ENCODE results near the gene DISC1. TPM values are rescaled to one million over a fixed set of nuclear protein-coding genes. Genes with fewer than 3 reads are reported as not detected.

Gene DISC1
- total RNA-seq, 2 experiments from 2014 or later: 1.9 to 3.8 TPM

- H3K27ac Mint-ChIP-seq: no peak overlapping the region
- ChIA-PET POLR2A (no interaction called here), CTCF (no interaction called here)
- peaks cover 1% of the 10 kb centered on the region for H3K4me1 Mint-ChIP-seq
- no peaks in the 10 kb centered on the region for H3K27me3 Mint-ChIP-seq
- ATAC-seq (no peak), DNase-seq (no peak)
- no peak overlapping the region for H3K4me3 Mint-ChIP-seq
- no peaks in the 10 kb centered on the region for H3K9me3 Mint-ChIP-seq (ENCODE audit: low read depth)
- peaks cover 13% of the 10 kb centered on the region for H3K36me3 Mint-ChIP-seq (ENCODE audit: low read depth)
- intact Hi-C loops (cut with DNase I, micrococcal nuclease): no loop called here
Measured at GRCh38 chr1:231707407-231707806, 80.8 kb downstream of the DISC1 start.

- no peak overlapping the region for H3K27ac Mint-ChIP-seq
- H3K36me3 Mint-ChIP-seq (ENCODE audit: low read depth): peaks cover 11% of the 10 kb centered on the region
- H3K4me3 Mint-ChIP-seq: no peak overlapping the region
- H3K4me1 Mint-ChIP-seq: no peaks in the 10 kb centered on the region
- ChIA-PET POLR2A (interaction anchor here (0.7 kb wide), 1 partner anchor 18 kb away, joined by 3 read pairs; no protein-coding TSS in a partner anchor), CTCF (interaction anchor here (0.9 to 1.1 kb wide), 2 partner anchors 11 to 99 kb away, joined by 3 to 5 read pairs; no protein-coding TSS in a partner anchor)
- H3K9me3 Mint-ChIP-seq (ENCODE audit: low read depth): peaks cover 7% of the 10 kb centered on the region
- no peaks in the 10 kb centered on the region for H3K27me3 Mint-ChIP-seq
- intact Hi-C loops (cut with DNase I, micrococcal nuclease): no loop called here
- no peak for DNase-seq
- ATAC-seq: no peak
Measured at GRCh38 chr1:231708394-231708793, 81.8 kb downstream of the DISC1 start.

- DNase-seq (no peak), ATAC-seq (no peak)
- Mint-ChIP-seq H3K27ac (no peak overlapping the region), H3K36me3 (ENCODE audit: low read depth) (peaks cover 4% of the 10 kb centered on the region), H3K4me1 (no peaks in the 10 kb centered on the region), H3K4me3 (no peak overlapping the region), H3K27me3 (no peaks in the 10 kb centered on the region), H3K9me3 (ENCODE audit: low read depth) (peaks cover 7% of the 10 kb centered on the region)
- intact Hi-C loops (cut with DNase I, micrococcal nuclease): no loop called here
- ChIA-PET POLR2A (no interaction called here), CTCF (interaction anchor here (0.9 kb wide), 1 partner anchor 43 kb away, joined by 3 read pairs; no protein-coding TSS in a partner anchor)
Measured at GRCh38 chr1:231714440-231714839, 87.8 kb downstream of the DISC1 start.

- POLR2A ChIA-PET: no interaction called here
- no peaks in the 10 kb centered on the region for H3K4me1 Mint-ChIP-seq
- no peak overlapping the region for H3K4me3 Mint-ChIP-seq
- intact Hi-C loops (cut with DNase I, micrococcal nuclease): no loop called here
- DNase-seq (no peak), ATAC-seq (no peak)
- peaks cover 7% of the 10 kb centered on the region for H3K9me3 Mint-ChIP-seq (ENCODE audit: low read depth)
- no peak overlapping the region for H3K27ac Mint-ChIP-seq
- CTCF ChIA-PET: no interaction called here
- no peaks in the 10 kb centered on the region for H3K27me3 Mint-ChIP-seq
- peaks cover 4% of the 10 kb centered on the region for H3K36me3 Mint-ChIP-seq (ENCODE audit: low read depth)
Measured at GRCh38 chr1:231715816-231716722, 89.5 kb downstream of the DISC1 start.

- intact Hi-C loops (cut with DNase I, micrococcal nuclease): no loop called here
- no peaks in the 10 kb centered on the region for H3K27me3 Mint-ChIP-seq
- H3K4me3 Mint-ChIP-seq: no peak overlapping the region
- no peak overlapping the region for H3K27ac Mint-ChIP-seq
- ChIA-PET POLR2A (no interaction called here), CTCF (no interaction called here)
- ATAC-seq (no peak), DNase-seq (no peak)
- peaks cover 4% of the 10 kb centered on the region for H3K36me3 Mint-ChIP-seq (ENCODE audit: low read depth)
- no peaks in the 10 kb centered on the region for H3K4me1 Mint-ChIP-seq
- peaks cover 7% of the 10 kb centered on the region for H3K9me3 Mint-ChIP-seq (ENCODE audit: low read depth)
Measured at GRCh38 chr1:231716879-231717278, 90.3 kb downstream of the DISC1 start.

- DNase-seq (no peak), ATAC-seq (no peak)
- Mint-ChIP-seq H3K9me3 (ENCODE audit: low read depth) (no peaks in the 10 kb centered on the region), H3K36me3 (ENCODE audit: low read depth) (no peaks in the 10 kb centered on the region), H3K4me3 (no peak overlapping the region), H3K27ac (no peak overlapping the region), H3K4me1 (no peaks in the 10 kb centered on the region), H3K27me3 (no peaks in the 10 kb centered on the region)
- intact Hi-C loops (cut with DNase I, micrococcal nuclease): no loop called here
- CTCF ChIA-PET: interaction anchor here (0.8 to 2.5 kb wide), 4 partner anchors 11 to 836 kb away, joined by 3 to 9 read pairs (median 4); no protein-coding TSS in a partner anchor
- POLR2A ChIA-PET: no interaction called here
Measured at GRCh38 chr1:231719485-231720183, 93.0 kb downstream of the DISC1 start.

- intact Hi-C loops (cut with DNase I, micrococcal nuclease): no loop called here
- no peaks in the 10 kb centered on the region for H3K27me3 Mint-ChIP-seq
- H3K27ac Mint-ChIP-seq: no peak overlapping the region
- DNase-seq (no peak), ATAC-seq (no peak)
- H3K9me3 Mint-ChIP-seq (ENCODE audit: low read depth): no peaks in the 10 kb centered on the region
- no peaks in the 10 kb centered on the region for H3K4me1 Mint-ChIP-seq
- no peak overlapping the region for H3K4me3 Mint-ChIP-seq
- ChIA-PET POLR2A (no interaction called here), CTCF (interaction anchor here (0.6 to 2.5 kb wide), 3 partner anchors 36 to 179 kb away, joined by 3 to 9 read pairs (median 3); no protein-coding TSS in a partner anchor)
- H3K36me3 Mint-ChIP-seq (ENCODE audit: low read depth): no peaks in the 10 kb centered on the region
Measured at GRCh38 chr1:231720652-231721325, 94.2 kb downstream of the DISC1 start.

GRCh38 chr1:231721436-231721835, 94.8 kb downstream of the DISC1 start:
- Mint-ChIP-seq H3K9me3 (ENCODE audit: low read depth) (no peaks in the 10 kb centered on the region), H3K36me3 (ENCODE audit: low read depth) (no peaks in the 10 kb centered on the region), H3K27me3 (no peaks in the 10 kb centered on the region), H3K4me3 (no peak overlapping the region), H3K4me1 (no peaks in the 10 kb centered on the region), H3K27ac (no peak overlapping the region)
- POLR2A ChIA-PET: no interaction called here
- CTCF ChIA-PET: interaction anchor here (0.6 to 1.1 kb wide), 2 partner anchors 35 to 50 kb away, joined by 3 to 5 read pairs; no protein-coding TSS in a partner anchor
- intact Hi-C loops (cut with DNase I, micrococcal nuclease): no loop called here
- DNase-seq: no peak
- no peak for ATAC-seq

GRCh38 chr1:231722356-231722755, 95.8 kb downstream of the DISC1 start:
- Mint-ChIP-seq H3K36me3 (ENCODE audit: low read depth) (no peaks in the 10 kb centered on the region), H3K27ac (no peak overlapping the region), H3K4me3 (no peak overlapping the region), H3K4me1 (no peaks in the 10 kb centered on the region), H3K27me3 (no peaks in the 10 kb centered on the region), H3K9me3 (ENCODE audit: low read depth) (no peaks in the 10 kb centered on the region)
- DNase-seq: no peak
- no peak for ATAC-seq
- ChIA-PET POLR2A (no interaction called here), CTCF (interaction anchor here (1.1 kb wide), 1 partner anchor 34 kb away, joined by 5 read pairs; no protein-coding TSS in a partner anchor)
- intact Hi-C loops (cut with DNase I, micrococcal nuclease): no loop called here

GRCh38 chr1:231723146-231723545, 96.6 kb downstream of the DISC1 start:
- Mint-ChIP-seq H3K27me3 (no peaks in the 10 kb centered on the region), H3K27ac (no peak overlapping the region), H3K4me1 (no peaks in the 10 kb centered on the region), H3K36me3 (ENCODE audit: low read depth) (no peaks in the 10 kb centered on the region), H3K9me3 (ENCODE audit: low read depth) (no peaks in the 10 kb centered on the region), H3K4me3 (no peak overlapping the region)
- CTCF ChIA-PET: no interaction called here
- DNase-seq: no peak
- intact Hi-C loops (cut with DNase I, micrococcal nuclease): no loop called here
- POLR2A ChIA-PET: no interaction called here
- no peak for ATAC-seq

- intact Hi-C loops (cut with DNase I, micrococcal nuclease): no loop called here
- POLR2A ChIA-PET: no interaction called here
- H3K27ac Mint-ChIP-seq: no peak overlapping the region
- H3K4me1 Mint-ChIP-seq: no peaks in the 10 kb centered on the region
- CTCF ChIA-PET: interaction anchor here (0.5 kb wide), 1 partner anchor 476 kb away, joined by 3 read pairs; no protein-coding TSS in a partner anchor
- no peaks in the 10 kb centered on the region for H3K9me3 Mint-ChIP-seq (ENCODE audit: low read depth)
- DNase-seq (no peak), ATAC-seq (no peak)
- no peaks in the 10 kb centered on the region for H3K36me3 Mint-ChIP-seq (ENCODE audit: low read depth)
- no peaks in the 10 kb centered on the region for H3K27me3 Mint-ChIP-seq
- H3K4me3 Mint-ChIP-seq: no peak overlapping the region
Measured at GRCh38 chr1:231724041-231724440, 97.5 kb downstream of the DISC1 start.

All from activated CD4-positive, alpha-beta T cell treated with anti-CD3 and anti-CD28 coated beads for 36 hours (primary cell).